Hepatocyte (in vitro differentiated cells): ENCODE data around the gene ANKAR.

Experiments used
- EZH2 ChIP-seq: fragments of 200-600 bp; sonication (generic); IDR thresholded peaks from 2 replicates; pipeline ENCODE4 v1.6.1; 2016; ENCODE audit warnings: antibody characterized with exemption, mild to moderate bottlenecking, borderline replicate concordance
- EZH2phosphoT487 ChIP-seq: fragments of 200-600 bp; sonication (generic); IDR thresholded peaks from one replicate; pipeline ENCODE4 v1.6.1; 2018; ENCODE audit warnings: antibody characterized with exemption, mild to moderate bottlenecking, low read depth, moderate library complexity; ENCODE audit not compliant: unreplicated experiment, severe bottlenecking
- TF ChIP-seq, protein P1 (sequence below): fragments of 200-600 bp; sonication (generic); IDR thresholded peaks from 2 replicates; pipeline ENCODE4 v1.5.1; 2016; ENCODE audit warnings: antibody characterized with exemption, mild to moderate bottlenecking; ENCODE audit not compliant: poor library complexity

- TF ChIP-seq, protein P1, sequence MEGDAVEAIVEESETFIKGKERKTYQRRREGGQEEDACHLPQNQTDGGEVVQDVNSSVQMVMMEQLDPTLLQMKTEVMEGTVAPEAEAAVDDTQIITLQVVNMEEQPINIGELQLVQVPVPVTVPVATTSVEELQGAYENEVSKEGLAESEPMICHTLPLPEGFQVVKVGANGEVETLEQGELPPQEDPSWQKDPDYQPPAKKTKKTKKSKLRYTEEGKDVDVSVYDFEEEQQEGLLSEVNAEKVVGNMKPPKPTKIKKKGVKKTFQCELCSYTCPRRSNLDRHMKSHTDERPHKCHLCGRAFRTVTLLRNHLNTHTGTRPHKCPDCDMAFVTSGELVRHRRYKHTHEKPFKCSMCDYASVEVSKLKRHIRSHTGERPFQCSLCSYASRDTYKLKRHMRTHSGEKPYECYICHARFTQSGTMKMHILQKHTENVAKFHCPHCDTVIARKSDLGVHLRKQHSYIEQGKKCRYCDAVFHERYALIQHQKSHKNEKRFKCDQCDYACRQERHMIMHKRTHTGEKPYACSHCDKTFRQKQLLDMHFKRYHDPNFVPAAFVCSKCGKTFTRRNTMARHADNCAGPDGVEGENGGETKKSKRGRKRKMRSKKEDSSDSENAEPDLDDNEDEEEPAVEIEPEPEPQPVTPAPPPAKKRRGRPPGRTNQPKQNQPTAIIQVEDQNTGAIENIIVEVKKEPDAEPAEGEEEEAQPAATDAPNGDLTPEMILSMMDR: no peak
- TF ChIP-seq EZH2 (no peak), EZH2phosphoT487 (no peak)
Measured at GRCh38 chr2:189709501-189710221, 35.2 kb downstream of the ANKAR start.
